Heart right ventricle (tissue), 16 donors: ENCODE measurements around the gene XAGE1A. TPM values are rescaled to one million over a fixed set of nuclear protein-coding genes. Genes with fewer than 3 reads are reported as not detected.
"Not testable (repeated sequence)": the region's sequence is repeated elsewhere in the genome, so short reads cannot be mapped to it uniquely, and the experiment has no call there.

Source experiments
- ATAC-seq, 8 donors: fragments of 200-7000 bp; cut with Tn5 transposase; one replicate each; pipeline ENCODE4 v1.9.1; 2020; ENCODE audit warnings: mild to moderate bottlenecking in 8 of 8, moderate library complexity in 8 of 8, moderate number of reproducible peaks in 1 of 8
- DNase-seq, 2 donors: peaks; one replicate each; pipeline ENCODE4 v3.0.0-alpha.2; 2020
- H3K27ac ChIP-seq, 10 donors: fragments of 200-600 bp; sonication (generic) in 2 of 10; one replicate each; pipeline versions ENCODE4 v1.5.0 to v1.8.0; 2020 to 2022; ENCODE audit warnings: mild to moderate bottlenecking in 3 of 10
- H3K27me3 ChIP-seq, 7 donors: fragments of 200-600 bp; one replicate each; pipeline ENCODE4 v1.8.0; 2021 to 2022; ENCODE audit warnings: mild to moderate bottlenecking in 2 of 7
- H3K36me3 ChIP-seq, 9 donors: fragments of 200-600 bp; sonication (generic) in 1 of 9; one replicate each; pipeline versions ENCODE4 v1.5.0 to v1.8.0; 2020 to 2022; ENCODE audit warnings: mild to moderate bottlenecking in 2 of 9
- H3K4me1 ChIP-seq, 9 donors: fragments of 200-600 bp; sonication (generic) in 1 of 9; one replicate each; pipeline versions ENCODE4 v1.5.0 to v1.8.0; 2020 to 2022; ENCODE audit warnings: mild to moderate bottlenecking in 4 of 9
- H3K4me3 ChIP-seq, 10 donors: fragments of 200-600 bp; sonication (generic) in 2 of 10; one replicate each; pipeline versions ENCODE4 v1.5.0 to v1.8.0; 2020 to 2022; ENCODE audit warnings: mild to moderate bottlenecking in 7 of 10, moderate library complexity in 2 of 10
- H3K9me3 ChIP-seq, 11 donors: fragments of 200-600 bp in 10 of 11; sonication (generic) in 2 of 11; one replicate each; pipeline versions ENCODE4 v1.5.0 to v1.8.0; 2013 to 2022; ENCODE audit warnings: mild to moderate bottlenecking in 2 of 11, control low read depth in 1 of 11, moderate library complexity in 1 of 11
- CTCF ChIP-seq, 9 donors: fragments of 200-600 bp; sonication (generic) in 2 of 9; IDR thresholded peaks; one replicate each; pipeline versions ENCODE4 v1.5.0 to v1.8.0; 2021 to 2022; ENCODE audit warnings: antibody characterized with exemption in 9 of 9, mild to moderate bottlenecking in 5 of 9, moderate library complexity in 1 of 9
- WGBS, 2 donors: extraction: QIAGEN DNeasy Blood & Tissue Kit; methylation state at CpG; one replicate each; pipeline ENCODE4 v1.1.7; 2013; ENCODE audit warnings: inconsistent platforms in 1 of 2; 5-methylcytosine and 5-hydroxymethylcytosine counted together
- intact Hi-C, 10 donors: fragments of 100-400 bp; cut with DNase I; formaldehyde crosslinking; loops; one replicate each; pipeline versions ENCODE4 v1.11.1 to v1.14.2; 2022
- polyA plus RNA-seq, 2 donors: library from polyadenylated mRNA; stranded (reverse); fragments of 200-250 nt; gene quantifications; one replicate each; pipeline ENCODE4 v1.2.3, GENCODE V29; 2013
- total RNA-seq, 10 donors: library from RNA; stranded (reverse); fragmentation: NEBNext Ultra II Directional in 3 of 10; extraction: Animal tissue kit (Norgen Biotek cat#: 25700) in 3 of 10; gene quantifications; one replicate each; pipeline versions ENCODE4 v1.2.1 to v1.2.4, GENCODE V29; 2021 to 2023
- donor health status: Arrhythmogenic right ventricular cardiomyopathy.
- donor health status: ischemic (EF 13 %, LVEDD 7.1; RV severe dilation, severe dysfunction).
- donor health status: healthy with polysubstance abuse.
- donor health status: DM: no; HTN: yes; CAD: no.
- donor health status: DM: no; HTN: no; CAD: no.
- donor health status: ischemic (EF 25% LVEDD 6.9; RV normal size, moderate dysfunction).
- donor health status: ischemic (EF 25% LVEDD 5.7; RV mildly dilated, moderate dysfunction).
- donor health status: healthy.
- donor health status: DM: yes; HTN: yes; CAD: no.
- donor health status: Ischemic cardiomyopathy.
- donor health status: ischemic (EF 35%, LVEDD 5.7; RV mildly dilated, moderate dysfunction).
- donor health status: nonischemic (EF 11% LVEDD 7.7; RV severe dilation, severe dysfunction).
- donor health status: DM: yes; HTN: yes; CAD: no.
- donor health status: PGD.
- donor health status: ischemic (EF 29% LVEDD 5.4; RV normal size, mild dysfunction).
- donor health status: nonischemic (EF 23%, LVEDD 6.1; RV moderate dilation, normal function).

Gene XAGE1A
- total and polyA plus RNA-seq, 12 donors: not detected

GRCh38 chrX:52507331-52507730 is 11.7 kb downstream of the XAGE1A start:
- TF ChIP-seq CTCF (IDR thresholded peaks at IDR 0.05): no peak
- no peaks in the 10 kb centered on the region for H3K4me1 ChIP-seq
- intact Hi-C loops: no loop called here
- H3K9me3 ChIP-seq: no peaks in the 10 kb centered on the region
- no peaks in the 10 kb centered on the region for H3K36me3 ChIP-seq
- ATAC-seq: no peak
- WGBS, 2 donors: 74 to 86% methylated on average over 3 of the region's 3 CpGs
- no peak for DNase-seq
- H3K4me3 ChIP-seq: no peak overlapping the region
- H3K27ac ChIP-seq: no peak overlapping the region
- peaks cover 0 to 47% (median 0%) of the 10 kb centered on the region in 7 donors for H3K27me3 ChIP-seq

GRCh38 chrX:52509916-52510315 is 14.3 kb downstream of the XAGE1A start:
- TF ChIP-seq CTCF (IDR thresholded peaks at IDR 0.05): no peak
- intact Hi-C loops: no loop called here
- no peak for DNase-seq

GRCh38 chrX:52511126-52511525 is 15.5 kb downstream of the XAGE1A start:
- ATAC-seq: peak in 1 of 8 donors; percentile 41
- H3K36me3 ChIP-seq, H3K9me3 ChIP-seq, DNase-seq, H3K4me1 ChIP-seq, H3K4me3 ChIP-seq, H3K27ac ChIP-seq, intact Hi-C loops: not testable (repeated sequence)
- peaks cover 0 to 18% (median 0%) of the 10 kb centered on the region in 7 donors for H3K27me3 ChIP-seq
- WGBS, 2 donors: no CpG with 5 or more reads among the region's 6 CpGs

More at GRCh38 chrX:52509916-52510315, 14.3 kb downstream of the XAGE1A start:
- no peaks in the 10 kb centered on the region for H3K36me3 ChIP-seq
- 67 to 80% methylated on average over 6 of the region's 6 CpGs for WGBS, 2 donors
- no peaks in the 10 kb centered on the region for H3K9me3 ChIP-seq
- H3K27me3 ChIP-seq: peaks cover 0 to 28% (median 0%) of the 10 kb centered on the region in 7 donors
- no peaks in the 10 kb centered on the region for H3K4me1 ChIP-seq
- H3K4me3 ChIP-seq: no peak overlapping the region
- H3K27ac ChIP-seq: no peak overlapping the region
- ATAC-seq: no peak

GRCh38 chrX:52516110-52516986 is 20.7 kb downstream of the XAGE1A start:
- H3K36me3 ChIP-seq, H3K27ac ChIP-seq, H3K27me3 ChIP-seq, DNase-seq, intact Hi-C loops, H3K9me3 ChIP-seq, H3K4me3 ChIP-seq, H3K4me1 ChIP-seq: not testable (repeated sequence)
- ATAC-seq: peak in 2 of 8 donors; percentile 12 to 71
- no CpG with 5 or more reads among the region's 27 CpGs for WGBS, 2 donors

GRCh38 chrX:52516987-52517325 is 21.3 kb downstream of the XAGE1A start, which contains the start of gene XAGE1B:
XAGE1B (minus strand) TSS chrX:52517063; CDS start chrX:52515527, 1,536 bp downstream.
- ATAC-seq: peak in 2 of 8 donors; percentile 27 to 57
- intact Hi-C loops, H3K27ac ChIP-seq, H3K4me1 ChIP-seq, DNase-seq, H3K27me3 ChIP-seq, H3K4me3 ChIP-seq, H3K36me3 ChIP-seq, H3K9me3 ChIP-seq: not testable (repeated sequence)
- no CpG with 5 or more reads among the region's 18 CpGs for WGBS, 2 donors

- 70 to 71% methylated on average over 4 of the region's 4 CpGs for WGBS, 2 donors
- intact Hi-C loops, H3K4me3 ChIP-seq, H3K36me3 ChIP-seq, H3K27ac ChIP-seq, H3K4me1 ChIP-seq, DNase-seq, ATAC-seq, H3K9me3 ChIP-seq: not testable (repeated sequence)
- H3K27me3 ChIP-seq: peaks cover 0 to 18% (median 0%) of the 10 kb centered on the region in 7 donors
Measured at GRCh38 chrX:52541051-52541450, 45.4 kb downstream of the XAGE1A start.
